Pancreas (tissue), 10 donors: ENCODE results near the gene DYNLL2. TPM values are rescaled to one million over a fixed set of nuclear protein-coding genes. Genes with fewer than 3 reads are reported as not detected.

Source experiments
- ATAC-seq, 4 donors: fragments of 200-7000 bp; cut with Tn5 transposase; one replicate each; pipeline versions ENCODE4 v1.8.0 to v1.9.1; 2020; ENCODE audit warnings: mild to moderate bottlenecking in 4 of 4, moderate library complexity in 4 of 4
- DNase-seq, 6 donors: peaks; one replicate each; pipeline ENCODE4 v3.0.0-alpha.2; 2020
- FAIRE-seq: peaks from 2 replicates; lab custom pipeline; 2012; peaks lifted over from hg19 to GRCh38; lab: Jason Lieb, UNC
- H3K27ac ChIP-seq, 4 donors: fragments of 200-600 bp; sonication (generic); 1 replicate in 3 of 4; 2 replicates in 1 of 4; pipeline versions ENCODE4 v1.5.0 to v1.8.0; 2020
- H3K27me3 ChIP-seq, 4 donors: fragments of 200-600 bp; one replicate each; pipeline ENCODE4 v1.8.0; 2021
- H3K36me3 ChIP-seq, 3 donors: fragments of 200-600 bp; sonication (generic) in 1 of 3; one replicate each; pipeline versions ENCODE4 v1.5.0 to v1.8.0; 2020 to 2021
- H3K4me1 ChIP-seq, 3 donors: fragments of 200-600 bp; one replicate each; pipeline ENCODE4 v1.8.0; 2021
- H3K4me3 ChIP-seq, 4 donors: fragments of 200-600 bp; sonication (generic) in 2 of 4; one replicate each; pipeline versions ENCODE4 v1.5.0 to v1.8.0; 2020 to 2021
- H3K9me3 ChIP-seq, 4 donors: fragments of 200-600 bp; one replicate each; pipeline ENCODE4 v1.8.0; 2021
- CTCF ChIP-seq, 4 donors: fragments of 200-600 bp; sonication (generic) in 3 of 4; IDR thresholded peaks; one replicate each; pipeline versions ENCODE4 v1.5.0 to v1.8.0; 2021; ENCODE audit warnings: antibody characterized with exemption in 4 of 4
- WGBS, 2 donors: extraction: QIAGEN DNeasy Blood & Tissue Kit; methylation state at CpG; one replicate each; pipeline ENCODE4 v1.1.7; 2013; 5-methylcytosine and 5-hydroxymethylcytosine counted together
- intact Hi-C, 3 donors: fragments of 100-400 bp; cut with DNase I; formaldehyde crosslinking; loops; one replicate each; pipeline versions ENCODE4 v1.11.1 to v1.14.2; 2022
- polyA plus RNA-seq, 2 donors: library from polyadenylated mRNA; stranded (reverse); fragments of 200-250 nt; gene quantifications; one replicate each; pipeline ENCODE4 v1.2.3, GENCODE V29; 2013
- total RNA-seq, 6 donors: library from RNA; stranded (reverse); fragmentation: NEBNext Ultra II Directional in 4 of 6; extraction: Animal tissue kit (Norgen Biotek cat#: 25700) in 4 of 6; gene quantifications; one replicate each; pipeline versions ENCODE4 v1.2.1 to v1.2.4, GENCODE V29; 2021 to 2023
- donor health status: healthy with polysubstance abuse.
- donor health status: DM: no; HTN: no; CAD: no; lungs with moderate emphysema.
- donor health status: DM: no; HTN: no; CAD: no.
- donor health status: control.
- donor health status: control.
- donor health status: Bipolar disorder and iron deficiency.
- donor health status: DM: yes; HTN: yes; CAD: no.
- donor health status: DM: no; HTN: no; CAD: no.
- donor health status: DM: no; HTN: no; CAD: no.
- donor health status: DM: yes; HTN: yes; CAD: no.

The DYNLL2 gene
- total and polyA plus RNA-seq, 8 donors: 10.7 to 20.5 (median 13.1) TPM

GRCh38 chr17:58091024-58091567 lies 7.9 kb downstream of the DYNLL2 start:
- Histone ChIP-seq H3K27me3 (no peaks in the 10 kb centered on the region), H3K4me3 (no peak overlapping the region), H3K9me3 (no peaks in the 10 kb centered on the region), H3K27ac (no peak overlapping the region), H3K4me1 (peaks cover 0 to 11% (median 4%) of the 10 kb centered on the region in 3 donors), H3K36me3 (peaks cover 0 to 26% (median 9%) of the 10 kb centered on the region in 3 donors)
- WGBS, 2 donors: 87 to 88% methylated on average over 2 of the region's 2 CpGs
- intact Hi-C loops: no loop called here
- DNase-seq (no peak), ATAC-seq (no peak), FAIRE-seq (no peak)
- no peak for TF ChIP-seq CTCF (IDR thresholded peaks at IDR 0.05)

- Histone ChIP-seq H3K4me3 (no peak overlapping the region), H3K9me3 (no peaks in the 10 kb centered on the region), H3K27me3 (no peaks in the 10 kb centered on the region), H3K27ac (no peak overlapping the region), H3K36me3 (peaks cover 0 to 26% (median 9%) of the 10 kb centered on the region in 3 donors), H3K4me1 (no peaks in the 10 kb centered on the region)
- no peak for ATAC-seq
- WGBS, 2 donors: 86 to 88% methylated on average over 4 of the region's 4 CpGs
- no peak for FAIRE-seq
- no peak for DNase-seq
- intact Hi-C loops: no loop called here
- no peak for TF ChIP-seq CTCF (IDR thresholded peaks at IDR 0.05)
Measured at GRCh38 chr17:58092101-58092796, 9.0 kb downstream of the DYNLL2 start.

GRCh38 chr17:58092797-58093385 lies 9.7 kb downstream of the DYNLL2 start:
- Histone ChIP-seq H3K36me3 (peaks cover 0 to 26% (median 9%) of the 10 kb centered on the region in 3 donors), H3K27ac (no peak overlapping the region), H3K4me3 (no peak overlapping the region), H3K27me3 (no peaks in the 10 kb centered on the region), H3K9me3 (no peaks in the 10 kb centered on the region), H3K4me1 (no peaks in the 10 kb centered on the region)
- DNase-seq: no peak
- ATAC-seq: no peak
- 63 to 66% methylated on average over 7 of the region's 7 CpGs for WGBS, 2 donors
- TF ChIP-seq CTCF (IDR thresholded peaks at IDR 0.05): no peak
- intact Hi-C loops: no loop called here
- FAIRE-seq: no peak

- no peak for DNase-seq
- Histone ChIP-seq H3K4me3 (no peak overlapping the region), H3K27ac (no peak overlapping the region), H3K36me3 (peaks cover 0 to 22% (median 9%) of the 10 kb centered on the region in 3 donors), H3K9me3 (no peaks in the 10 kb centered on the region), H3K27me3 (no peaks in the 10 kb centered on the region), H3K4me1 (no peaks in the 10 kb centered on the region)
- WGBS, 2 donors: 84 to 90% methylated on average over 4 of the region's 4 CpGs
- no peak for TF ChIP-seq CTCF (IDR thresholded peaks at IDR 0.05)
- no peak for FAIRE-seq
- no peak for ATAC-seq
- intact Hi-C loops: no loop called here
Measured at GRCh38 chr17:58094118-58094517, 10.9 kb downstream of the DYNLL2 start.

GRCh38 chr17:58096892-58097291 lies 13.7 kb downstream of the DYNLL2 start:
- ATAC-seq: no peak
- Histone ChIP-seq H3K27me3 (no peaks in the 10 kb centered on the region), H3K27ac (no peak overlapping the region), H3K9me3 (no peaks in the 10 kb centered on the region), H3K4me1 (no peaks in the 10 kb centered on the region), H3K36me3 (peaks cover 0 to 5% (median 0%) of the 10 kb centered on the region in 3 donors), H3K4me3 (no peak overlapping the region)
- WGBS, 2 donors: 72 to 81% methylated on average over 4 of the region's 4 CpGs
- FAIRE-seq: no peak
- no peak for DNase-seq
- TF ChIP-seq CTCF (IDR thresholded peaks at IDR 0.05): no peak
- intact Hi-C loops: no loop called here
